Stimulated activated CD8-positive, alpha-beta memory T cell treated with anti-CD3 and anti-CD28 coated beads, Interleukin-7, amount 100 ng/mL, for 24 hours (primary cell): ENCODE results near the gene ZNF813.
"Not testable (repeated sequence)": the region's sequence is repeated elsewhere in the genome, so short reads cannot be mapped to it uniquely, and the experiment has no call there.

Experiments used
- DNase-seq: peaks from one replicate; pipeline ENCODE4 v3.0.0-alpha.2; 2020; ENCODE audit warnings: low read depth

The ZNF813 gene

GRCh38 chr19:53467485-53468262 is at the start of gene ZNF813:
TSS of gene ZNF813 (plus strand) at chr19:53467733. CDS start at chr19:53483823, 16,090 bp downstream.
- peak; percentile 98 for DNase-seq

GRCh38 chr19:53420520-53421315 is 46.8 kb upstream of the ZNF813 start:
- DNase-seq, result not testable (repeated sequence)

- DNase-seq, result no peak
Measured at GRCh38 chr19:53422551-53422950, 45.0 kb upstream of the ZNF813 start.

- DNase-seq, result not testable (repeated sequence)
Measured at GRCh38 chr19:53423074-53423473, 44.5 kb upstream of the ZNF813 start.

- DNase-seq, result not testable (repeated sequence)
Measured at GRCh38 chr19:53423680-53424079, 43.9 kb upstream of the ZNF813 start.

- peak; percentile 26 for DNase-seq
Measured at GRCh38 chr19:53424968-53425597, 42.5 kb upstream of the ZNF813 start.

- peak; percentile 96 for DNase-seq
Measured at GRCh38 chr19:53431399-53432087, 36.0 kb upstream of the ZNF813 start, which contains the start of gene ZNF761. TSS of gene ZNF761 (plus strand) at chr19:53431984. CDS start at chr19:53447269, 15,285 bp downstream.

GRCh38 chr19:53432088-53432661 is 35.4 kb upstream of the ZNF813 start:
- no peak for DNase-seq

- not testable (repeated sequence) for DNase-seq
Measured at GRCh38 chr19:53443809-53444208, 23.7 kb upstream of the ZNF813 start.

- DNase-seq, result not testable (repeated sequence)
Measured at GRCh38 chr19:53447196-53447595, 20.3 kb upstream of the ZNF813 start.

- no peak for DNase-seq
Measured at GRCh38 chr19:53455828-53456227, 11.7 kb upstream of the ZNF813 start.

- not testable (repeated sequence) for DNase-seq
Measured at GRCh38 chr19:53460131-53460721, 7.3 kb upstream of the ZNF813 start.

GRCh38 chr19:53461866-53462265 is 5.7 kb upstream of the ZNF813 start:
- DNase-seq, result no peak

GRCh38 chr19:53462861-53463260 is 4.7 kb upstream of the ZNF813 start:
- DNase-seq, result no peak

- no peak for DNase-seq
Measured at GRCh38 chr19:53463263-53463662, 4.3 kb upstream of the ZNF813 start.

GRCh38 chr19:53466726-53467484 is 628 bp upstream of the ZNF813 start:
- peak; percentile 1 for DNase-seq

- DNase-seq, result not testable (repeated sequence)
Measured at GRCh38 chr19:53468628-53469027, 1.1 kb downstream of the ZNF813 start.

GRCh38 chr19:53471916-53472315 is 4.4 kb downstream of the ZNF813 start:
- no peak for DNase-seq

GRCh38 chr19:53474832-53475231 is 7.3 kb downstream of the ZNF813 start:
- not testable (repeated sequence) for DNase-seq

GRCh38 chr19:53475470-53475869 is 7.9 kb downstream of the ZNF813 start:
- DNase-seq, result not testable (repeated sequence)
